NCI-H1105 treated with DMSO at 0.1 percent for 48 hours (cell line): ENCODE measurements around the gene DAND5.

Experiments
- DNase-seq: peaks from one replicate; lab custom pipeline; 2025; lab: John Stamatoyannopoulos, UW

The DAND5 gene

DNA sequence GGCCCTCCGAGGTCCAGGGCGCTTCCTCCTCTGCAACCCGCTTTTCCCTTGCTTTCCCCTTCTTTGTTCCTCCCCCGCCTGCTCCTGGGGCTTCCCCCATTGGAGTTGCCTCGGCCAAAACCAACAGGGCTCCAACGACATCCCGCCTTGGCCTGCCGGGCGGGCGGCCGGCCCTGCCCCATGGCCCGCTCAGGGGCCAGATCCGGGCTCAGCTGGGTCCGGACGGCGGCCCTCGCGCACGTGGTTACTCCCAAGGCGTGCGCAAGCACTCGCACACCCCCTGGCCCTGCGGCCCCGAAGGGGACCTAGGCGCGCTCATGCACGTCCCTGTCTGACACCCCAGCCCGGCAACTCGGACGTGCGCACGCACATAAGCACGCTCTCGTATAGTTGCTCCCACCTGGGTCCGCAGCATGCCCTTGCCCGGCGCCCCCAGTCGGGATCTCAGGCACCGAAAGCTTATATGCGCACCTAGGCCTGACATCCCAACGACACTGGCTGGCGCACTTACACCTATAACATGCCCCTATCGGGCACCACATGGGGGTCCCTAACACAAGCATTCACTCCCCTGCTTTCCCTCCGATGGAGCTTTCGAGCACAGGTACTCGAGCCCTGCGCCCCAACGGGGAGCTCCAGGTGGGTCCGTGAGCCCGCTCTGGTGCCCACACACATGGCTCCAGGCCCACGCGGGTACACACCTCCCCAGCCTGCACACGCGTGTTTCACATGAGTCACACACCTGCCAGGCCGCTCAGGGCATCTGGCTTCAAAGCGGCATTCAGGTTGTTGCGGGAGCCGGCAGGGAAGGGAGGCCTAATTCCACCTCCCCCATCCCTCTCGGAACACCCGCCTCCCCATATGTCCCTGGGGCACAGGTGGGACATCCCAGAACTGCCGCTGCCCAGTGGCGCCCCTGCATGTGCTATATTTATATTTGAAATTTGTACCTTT lies 40.9 kb downstream of the DAND5 start:
- DNase-seq, result no peak

DNA sequence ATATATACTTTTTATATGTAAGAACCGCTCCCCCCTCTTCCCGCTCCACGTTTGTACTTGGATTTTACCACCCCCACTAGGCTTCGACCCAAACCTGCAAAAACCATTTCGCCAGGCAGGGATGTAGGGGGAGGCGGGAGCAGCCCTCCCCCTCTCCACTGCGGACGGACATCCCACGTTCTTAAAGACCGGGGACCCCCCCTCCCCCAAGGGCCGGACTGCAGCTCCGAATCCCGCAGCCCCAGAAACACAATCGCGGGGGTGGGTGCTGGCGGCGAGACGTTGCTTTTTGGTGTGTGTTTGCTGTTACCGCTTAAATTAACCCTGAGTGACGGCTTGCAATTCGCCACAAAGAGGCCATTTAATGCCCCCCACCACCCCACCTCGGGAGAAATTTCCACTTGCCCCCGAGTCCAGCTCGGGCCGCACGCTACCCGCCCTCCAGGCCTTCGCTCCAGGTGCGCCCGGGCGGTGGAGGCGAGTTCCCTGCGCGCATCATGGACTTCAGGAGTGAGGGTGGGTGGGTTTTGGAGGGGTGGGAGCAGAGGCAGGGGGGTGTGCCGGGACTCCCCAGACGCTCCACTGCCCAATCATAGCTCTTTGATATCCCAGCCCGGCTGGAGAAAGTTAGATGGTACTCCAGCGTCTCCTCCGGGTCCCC lies 41.7 kb downstream of the DAND5 start:
- no peak for DNase-seq

DNA sequence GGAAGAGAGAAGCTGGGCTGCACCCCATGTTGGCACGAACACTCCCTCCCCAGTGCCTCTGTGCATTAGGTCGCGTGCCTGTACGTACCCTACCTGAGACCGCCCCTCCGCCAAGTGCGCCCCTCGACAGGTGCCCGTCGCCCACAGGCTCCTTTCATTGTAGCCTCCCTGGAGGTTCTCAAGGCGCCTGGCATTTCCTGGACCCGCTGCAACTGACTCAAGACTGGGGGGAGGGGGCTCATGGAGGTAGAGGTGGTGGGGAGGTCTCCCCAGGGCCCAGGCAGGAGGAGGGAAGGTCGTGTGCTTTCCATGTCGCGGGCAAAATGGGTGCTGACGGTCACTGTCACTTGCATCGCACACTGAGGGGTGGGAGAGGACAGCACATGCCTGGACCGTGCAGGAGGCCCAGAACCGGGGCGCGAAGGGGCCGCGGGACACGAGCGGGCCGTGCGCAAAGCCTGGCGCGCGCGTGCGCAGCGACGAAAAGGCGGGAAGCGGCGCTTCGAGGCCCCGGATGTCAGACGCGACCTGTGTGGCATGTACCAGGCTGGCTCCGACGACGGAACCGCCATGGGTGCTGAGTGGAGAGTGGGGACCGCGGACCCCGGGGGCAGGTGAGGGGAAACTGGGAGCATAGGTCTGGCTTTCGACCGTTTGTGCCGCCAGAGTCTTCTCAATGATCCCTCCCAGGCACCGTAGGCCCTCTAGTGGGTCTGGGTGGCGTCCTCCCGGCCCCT lies 42.4 kb downstream of the DAND5 start:
- no peak for DNase-seq

DNA sequence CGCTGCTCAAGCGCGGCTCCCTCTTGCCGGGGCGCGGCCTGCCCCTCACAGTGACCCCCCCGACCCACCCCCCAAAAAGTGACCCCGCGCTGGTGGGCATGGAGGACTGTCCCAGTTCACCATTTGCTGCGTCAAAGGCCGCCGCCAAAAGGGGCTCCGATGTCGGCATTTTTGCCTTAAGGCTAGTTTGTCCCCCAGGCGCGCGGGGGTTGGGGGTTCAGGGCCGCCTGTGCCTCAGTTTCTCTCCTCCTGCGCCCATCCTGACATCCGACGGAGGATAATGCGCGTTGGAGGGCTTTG lies 43.0 kb downstream of the DAND5 start:
- DNase-seq, result no peak

DNA sequence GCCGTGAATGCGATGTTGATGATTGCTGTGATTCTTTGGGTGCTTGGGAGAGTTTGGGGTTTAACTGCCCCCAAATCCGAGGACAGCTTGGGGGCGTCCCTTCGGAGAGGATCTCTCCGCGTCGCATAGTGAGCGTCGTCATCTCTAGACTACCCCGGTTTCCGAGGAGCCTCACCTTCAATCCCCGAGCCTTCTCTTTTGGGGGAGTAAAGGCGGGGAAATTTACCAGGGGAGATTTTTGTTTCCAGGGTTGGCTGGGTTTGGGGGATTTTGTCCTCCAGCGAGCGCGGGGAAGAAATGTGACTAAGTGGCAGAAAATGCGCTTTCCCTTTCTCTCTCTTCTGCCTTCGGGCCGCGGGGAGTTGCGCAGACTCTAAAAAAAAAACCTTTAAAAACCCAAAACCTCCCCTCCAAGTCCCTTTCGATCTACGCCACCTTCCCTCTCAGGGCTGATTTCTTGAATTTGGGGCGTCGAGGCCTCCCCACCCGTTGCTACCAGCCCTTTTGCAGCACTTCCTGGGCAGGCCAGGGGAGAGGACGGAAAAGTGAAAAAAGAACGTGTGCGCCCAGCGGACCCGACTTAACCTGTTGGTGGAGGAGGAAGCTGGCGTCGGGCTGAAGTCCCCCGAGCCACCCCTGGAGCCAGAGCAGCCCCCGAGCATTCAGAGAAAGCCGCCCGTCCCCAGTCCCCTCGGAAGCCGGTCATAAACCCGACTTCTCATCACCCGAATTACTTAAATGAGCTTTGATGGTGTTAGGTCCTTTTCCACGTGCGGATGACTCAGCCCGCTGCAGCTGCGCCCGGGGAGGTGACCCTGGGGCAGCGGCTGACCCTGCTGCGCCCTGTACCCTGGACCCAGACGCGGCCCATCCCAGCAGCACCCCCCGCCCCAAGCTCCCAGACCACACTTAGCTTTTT lies 43.6 kb downstream of the DAND5 start:
- no peak for DNase-seq

GRCh38 chr19:13013649-13014048 lies 44.3 kb downstream of the DAND5 start:
- no peak for DNase-seq

- no peak for DNase-seq
Measured at GRCh38 chr19:13014101-13014920, 44.9 kb downstream of the DAND5 start.

DNA sequence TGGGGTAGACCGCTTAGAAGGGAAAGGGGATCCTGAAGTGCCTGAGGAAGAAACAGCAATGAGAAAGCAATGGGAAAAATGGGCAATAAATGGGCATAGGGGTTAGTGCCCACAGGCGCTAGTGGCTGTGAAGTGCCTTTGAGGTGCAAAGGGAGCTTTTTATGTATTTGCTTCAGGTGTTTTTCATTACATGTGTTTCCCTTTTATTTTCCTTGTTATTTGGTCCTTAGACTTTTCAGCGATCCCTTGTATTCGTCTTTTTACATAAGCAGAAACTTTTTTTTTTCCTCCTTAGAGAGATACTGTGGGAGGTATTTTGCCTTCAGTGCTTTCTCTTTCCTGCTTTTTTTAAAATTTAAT lies 45.5 kb downstream of the DAND5 start:
- DNase-seq, result no peak

DNA sequence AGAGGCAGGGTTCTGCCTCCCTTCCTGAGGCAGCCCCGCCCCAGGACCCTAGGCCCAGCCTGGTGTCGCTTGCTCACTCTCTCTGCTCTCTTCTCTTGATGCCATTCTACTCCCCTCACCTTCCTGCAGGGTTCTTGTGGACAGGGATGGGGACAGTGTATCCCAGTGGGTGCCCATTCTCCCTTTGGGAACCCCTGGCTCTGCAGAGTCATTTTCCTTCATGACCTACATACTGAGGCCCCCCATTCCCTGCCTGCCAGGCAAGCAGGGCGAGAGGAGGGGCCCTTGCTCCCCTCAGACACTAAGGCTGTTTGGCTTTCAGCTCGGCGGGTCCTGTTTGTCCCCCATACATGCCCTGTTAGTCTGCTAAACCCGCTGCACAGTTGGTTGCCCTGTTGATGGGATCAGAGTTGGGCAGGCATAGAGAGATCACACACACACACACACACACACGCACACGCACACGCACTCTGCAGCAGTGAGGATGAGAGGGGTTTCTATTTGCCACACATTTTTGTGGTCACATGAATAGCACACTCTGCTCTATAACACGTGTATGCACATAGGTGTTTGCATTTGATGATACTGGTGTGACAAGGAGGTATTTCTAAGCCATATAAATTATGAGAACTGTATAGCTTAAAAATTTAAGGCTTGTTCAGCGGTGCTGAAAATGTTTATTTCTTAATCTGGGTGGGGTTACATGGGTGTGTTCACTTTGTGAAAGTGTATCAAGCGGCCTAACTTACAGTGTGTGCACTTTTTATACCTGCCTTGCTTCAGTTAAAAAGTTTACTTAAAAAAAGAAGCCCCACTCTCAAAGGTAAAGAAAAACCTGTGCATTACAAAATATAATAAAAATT lies 46.2 kb downstream of the DAND5 start:
- DNase-seq, result no peak

GRCh38 chr19:13016245-13016627 lies 46.9 kb downstream of the DAND5 start:
- DNase-seq, result no peak

DNA sequence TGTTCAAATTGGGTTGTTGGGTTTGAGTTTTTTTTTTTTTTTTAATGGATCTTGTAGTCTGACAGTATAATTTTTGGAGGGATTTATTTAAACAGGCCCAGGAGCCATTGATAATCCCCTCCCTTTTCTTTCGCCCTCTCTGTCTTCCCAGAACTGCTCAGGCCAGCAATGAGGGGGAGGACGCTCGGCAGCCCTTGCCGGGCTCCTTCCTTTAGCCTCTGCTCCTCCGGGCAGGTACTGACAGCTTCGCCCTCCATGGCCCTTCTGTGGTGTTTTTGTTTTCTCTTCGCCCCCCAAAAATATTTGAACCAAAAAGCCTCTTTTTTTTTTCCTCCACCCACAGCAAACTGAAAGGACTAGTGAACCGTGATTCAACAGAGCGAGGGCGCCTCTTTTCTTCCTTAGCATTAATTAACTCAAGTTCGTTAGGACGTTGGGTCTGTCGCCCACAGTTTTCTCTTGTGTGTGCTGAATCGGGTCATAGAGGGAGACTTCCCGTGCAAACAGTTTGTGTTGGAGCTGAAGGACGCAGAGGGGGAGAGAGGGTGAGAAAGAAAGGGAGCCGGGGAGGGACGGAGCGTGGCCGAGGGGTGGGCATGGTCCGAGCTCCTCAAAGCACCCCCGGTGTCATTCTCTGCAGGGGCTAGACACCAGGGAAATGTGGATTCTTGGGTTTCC lies 47.4 kb downstream of the DAND5 start:
- DNase-seq, result no peak

GRCh38 chr19:13017306-13018034 lies 48.1 kb downstream of the DAND5 start:
- no peak for DNase-seq

GRCh38 chr19:13018035-13018914 lies 48.9 kb downstream of the DAND5 start:
- no peak for DNase-seq

DNA sequence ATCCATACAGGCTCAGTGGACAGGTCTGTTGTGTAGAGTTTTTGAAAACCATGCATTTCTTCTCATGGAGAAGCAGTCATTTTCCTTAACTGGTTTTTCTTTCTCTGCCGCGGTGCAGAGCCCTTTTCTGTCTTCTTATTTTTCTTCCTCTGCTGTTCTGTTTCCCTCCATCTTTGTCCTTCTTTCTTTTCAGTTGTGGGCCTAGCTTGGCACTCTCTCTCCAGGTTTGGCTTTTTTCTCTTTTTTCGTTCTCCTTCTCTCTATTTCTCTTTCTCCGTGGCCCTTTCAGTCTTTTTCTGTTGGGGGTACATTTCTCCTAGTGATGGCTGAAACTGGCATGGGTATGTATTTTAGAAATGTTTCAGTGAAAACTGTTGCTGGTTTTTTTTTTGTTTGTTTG lies 50.0 kb downstream of the DAND5 start:
- DNase-seq, result no peak

GRCh38 chr19:13020002-13020414 lies 50.6 kb downstream of the DAND5 start:
- DNase-seq, result no peak

DNA sequence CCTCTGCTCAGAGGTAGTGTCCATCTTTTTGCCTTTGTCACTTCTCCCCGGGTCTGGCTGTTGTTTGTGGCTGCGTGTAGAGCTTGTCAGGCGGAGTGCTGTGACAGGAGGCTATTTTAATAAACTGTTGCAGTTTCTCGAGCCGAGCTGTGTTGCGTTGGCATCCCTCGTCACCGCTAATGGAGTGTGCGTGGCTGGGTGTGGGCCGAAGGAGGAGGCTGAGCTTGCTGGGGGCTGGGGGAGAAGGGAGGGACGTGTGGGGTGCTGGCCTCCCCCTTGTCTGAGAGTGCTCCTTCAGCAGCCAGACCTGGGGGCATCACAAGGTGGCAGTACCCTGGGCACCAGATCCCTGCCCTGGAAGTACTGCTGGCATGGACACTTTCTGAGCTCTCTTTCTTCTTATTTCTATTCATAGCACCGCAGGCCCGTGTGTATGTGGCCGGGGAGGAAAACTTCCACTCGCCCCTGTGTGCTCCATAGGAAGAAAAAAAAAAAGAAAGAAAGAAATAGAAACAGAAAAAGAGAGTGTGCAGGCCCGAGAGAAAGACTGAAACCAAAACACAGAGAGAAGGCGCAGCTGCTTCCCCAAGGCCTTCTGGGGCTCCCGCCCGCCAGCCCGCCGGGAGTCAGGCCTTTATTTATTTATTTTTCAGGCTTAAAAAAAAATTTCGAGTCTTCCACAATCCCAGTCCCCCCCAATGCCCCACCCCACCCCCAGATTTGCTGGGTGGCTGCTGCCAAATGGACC lies 52.9 kb downstream of the DAND5 start:
- DNase-seq, result no peak
